Measurements from ENCODE around the gene POTEG. TPM values are rescaled to one million over a fixed set of nuclear protein-coding genes. Genes with fewer than 3 reads are reported as not detected.
"Not testable (repeated sequence)": the region's sequence is repeated elsewhere in the genome, so short reads cannot be mapped to it uniquely, and the experiment has no call there.

Gene POTEG
- total RNA-seq, 1 experiment from 2014 or later: not detected

DNA sequence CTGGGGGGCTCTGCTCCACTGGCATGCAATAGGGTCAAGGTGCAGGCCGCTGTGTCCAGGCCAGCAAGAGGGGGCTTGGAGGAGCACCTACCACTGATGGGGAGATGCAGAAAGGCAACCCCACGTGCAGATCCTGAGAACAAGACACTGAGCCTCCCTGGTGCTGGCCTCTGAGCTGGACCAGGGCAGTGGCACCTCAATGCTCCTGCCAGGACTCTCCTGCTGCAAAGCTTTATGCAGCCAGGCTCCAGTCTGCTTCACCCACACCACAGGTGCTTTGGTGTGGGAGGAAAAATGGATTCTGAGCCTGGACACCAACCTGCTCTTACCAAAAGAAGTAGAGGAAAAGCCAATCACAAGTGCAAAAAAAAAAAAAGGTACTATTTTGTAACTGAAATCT lies 1.7 kb upstream of the POTEG start:
- not testable (repeated sequence) for H3K9me2 ChIP-seq (replicated peaks; ENCODE audit: insufficient read depth, low read length); H2AFZ ChIP-seq (ENCODE audit: low read length); H3K4me3 ChIP-seq (ENCODE audit: low read length); H3K9me3 ChIP-seq (ENCODE audit: low read length); H3K4me1 ChIP-seq (ENCODE audit: low read length); H4K20me1 ChIP-seq (ENCODE audit: insufficient read depth, low read depth, low read length); H3K4me2 ChIP-seq (ENCODE audit: low read depth, low read length, poor library complexity, severe bottlenecking); DNase-seq; H3K27me3 ChIP-seq (ENCODE audit: low read length); H3K9ac ChIP-seq (ENCODE audit: low read length); H3K79me2 ChIP-seq (ENCODE audit: low read length); H3K27ac ChIP-seq (ENCODE audit: low read length); H3K36me3 ChIP-seq (ENCODE audit: insufficient read depth, low read length)

DNA sequence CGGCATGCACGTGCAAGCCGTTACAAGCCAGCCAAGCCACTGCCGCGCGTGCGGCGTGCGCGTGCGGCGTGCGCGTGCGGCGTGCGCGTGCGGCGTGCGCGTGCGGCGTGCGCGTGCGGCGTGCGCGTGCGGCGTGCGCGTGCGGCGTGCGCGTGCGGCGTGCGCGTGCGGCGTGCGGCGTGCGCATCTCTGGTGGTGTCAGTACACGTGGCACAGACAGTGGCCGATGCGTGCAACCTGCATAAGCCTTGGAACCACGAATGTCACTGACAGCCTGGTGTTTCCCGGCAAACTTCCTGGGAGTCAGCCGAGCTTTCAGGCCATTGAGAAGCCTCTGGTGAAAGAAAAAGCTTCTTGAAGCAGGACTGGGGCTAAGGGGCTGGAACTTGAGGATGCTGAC lies 750 bp upstream of the POTEG start:
- DNase-seq; H3K9me2 ChIP-seq (replicated peaks; ENCODE audit: insufficient read depth, low read length); H3K79me2 ChIP-seq (ENCODE audit: low read length); H3K4me1 ChIP-seq (ENCODE audit: low read length); H2AFZ ChIP-seq (ENCODE audit: low read length); H3K4me2 ChIP-seq (ENCODE audit: low read depth, low read length, poor library complexity, severe bottlenecking); H3K36me3 ChIP-seq (ENCODE audit: insufficient read depth, low read length); H4K20me1 ChIP-seq (ENCODE audit: insufficient read depth, low read depth, low read length); H3K9ac ChIP-seq (ENCODE audit: low read length); H3K4me3 ChIP-seq (ENCODE audit: low read length); H3K27ac ChIP-seq (ENCODE audit: low read length); H3K9me3 ChIP-seq (ENCODE audit: low read length); H3K27me3 ChIP-seq (ENCODE audit: low read length): not testable (repeated sequence)

- H3K27me3 ChIP-seq (ENCODE audit: low read length); H3K9me3 ChIP-seq (ENCODE audit: low read length); H4K20me1 ChIP-seq (ENCODE audit: insufficient read depth, low read depth, low read length); DNase-seq; H3K9me2 ChIP-seq (replicated peaks; ENCODE audit: insufficient read depth, low read length); H3K9ac ChIP-seq (ENCODE audit: low read length); H3K27ac ChIP-seq (ENCODE audit: low read length); H3K4me1 ChIP-seq (ENCODE audit: low read length); H3K4me3 ChIP-seq (ENCODE audit: low read length); H2AFZ ChIP-seq (ENCODE audit: low read length); H3K79me2 ChIP-seq (ENCODE audit: low read length); H3K36me3 ChIP-seq (ENCODE audit: insufficient read depth, low read length); H3K4me2 ChIP-seq (ENCODE audit: low read depth, low read length, poor library complexity, severe bottlenecking): not testable (repeated sequence)
Measured at GRCh38 chr14:19433765-19434164, 376 bp downstream of the POTEG start.

DNA sequence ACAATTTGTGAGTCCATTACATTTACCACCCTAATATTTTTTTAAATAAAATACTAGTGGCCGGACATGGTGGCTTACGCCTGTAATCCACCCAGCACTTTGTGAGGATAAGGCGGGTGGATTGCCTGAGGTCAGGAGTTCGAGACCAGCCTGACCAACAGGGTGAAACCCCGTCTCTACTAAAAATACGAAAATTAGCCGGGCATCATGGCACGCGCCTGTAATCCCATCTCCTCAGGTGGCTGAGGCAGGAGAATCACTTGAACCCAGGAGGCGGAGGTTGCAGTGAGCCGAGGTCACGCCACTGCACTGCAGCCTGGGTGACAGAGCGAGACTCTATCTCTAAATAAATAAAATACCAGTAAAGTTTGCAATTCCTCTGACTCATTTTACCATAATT lies 25.6 kb downstream of the POTEG start:
- not testable (repeated sequence) for H3K9me2 ChIP-seq (replicated peaks; ENCODE audit: insufficient read depth, low read length); H2AFZ ChIP-seq (ENCODE audit: low read length); H3K9ac ChIP-seq (ENCODE audit: low read length); H3K36me3 ChIP-seq (ENCODE audit: insufficient read depth, low read length); DNase-seq; H3K27me3 ChIP-seq (ENCODE audit: low read length); H3K4me3 ChIP-seq (ENCODE audit: low read length); H3K9me3 ChIP-seq (ENCODE audit: low read length); H3K4me1 ChIP-seq (ENCODE audit: low read length); H4K20me1 ChIP-seq (ENCODE audit: insufficient read depth, low read depth, low read length); H3K79me2 ChIP-seq (ENCODE audit: low read length); H3K4me2 ChIP-seq (ENCODE audit: low read depth, low read length, poor library complexity, severe bottlenecking); H3K27ac ChIP-seq (ENCODE audit: low read length)

GRCh38 chr14:19402097-19402496 lies 32.0 kb downstream of the POTEG start:
- not testable (repeated sequence) for H3K36me3 ChIP-seq (ENCODE audit: insufficient read depth, low read length); H3K4me3 ChIP-seq (ENCODE audit: low read length); H2AFZ ChIP-seq (ENCODE audit: low read length); DNase-seq; H3K9me2 ChIP-seq (replicated peaks; ENCODE audit: insufficient read depth, low read length); H3K4me2 ChIP-seq (ENCODE audit: low read depth, low read length, poor library complexity, severe bottlenecking); H3K27me3 ChIP-seq (ENCODE audit: low read length); H3K27ac ChIP-seq (ENCODE audit: low read length); H3K79me2 ChIP-seq (ENCODE audit: low read length); H3K4me1 ChIP-seq (ENCODE audit: low read length); H3K9me3 ChIP-seq (ENCODE audit: low read length); H4K20me1 ChIP-seq (ENCODE audit: insufficient read depth, low read depth, low read length); H3K9ac ChIP-seq (ENCODE audit: low read length)

GRCh38 chr14:19394727-19395126 lies 39.4 kb downstream of the POTEG start:
- not testable (repeated sequence) for H3K9me3 ChIP-seq (ENCODE audit: low read length); H3K9me2 ChIP-seq (replicated peaks; ENCODE audit: insufficient read depth, low read length); H4K20me1 ChIP-seq (ENCODE audit: insufficient read depth, low read depth, low read length); H3K27me3 ChIP-seq (ENCODE audit: low read length); DNase-seq; H3K4me2 ChIP-seq (ENCODE audit: low read depth, low read length, poor library complexity, severe bottlenecking); H3K79me2 ChIP-seq (ENCODE audit: low read length); H3K27ac ChIP-seq (ENCODE audit: low read length); H3K4me1 ChIP-seq (ENCODE audit: low read length); H3K36me3 ChIP-seq (ENCODE audit: insufficient read depth, low read length); H3K4me3 ChIP-seq (ENCODE audit: low read length); H2AFZ ChIP-seq (ENCODE audit: low read length); H3K9ac ChIP-seq (ENCODE audit: low read length)

- not testable (repeated sequence) for H3K79me2 ChIP-seq (ENCODE audit: low read length); H3K36me3 ChIP-seq (ENCODE audit: insufficient read depth, low read length); H3K27me3 ChIP-seq (ENCODE audit: low read length); H3K9me2 ChIP-seq (replicated peaks; ENCODE audit: insufficient read depth, low read length); H3K9me3 ChIP-seq (ENCODE audit: low read length); H3K9ac ChIP-seq (ENCODE audit: low read length); H3K4me2 ChIP-seq (ENCODE audit: low read depth, low read length, poor library complexity, severe bottlenecking); H4K20me1 ChIP-seq (ENCODE audit: insufficient read depth, low read depth, low read length); H3K4me1 ChIP-seq (ENCODE audit: low read length); H2AFZ ChIP-seq (ENCODE audit: low read length); H3K27ac ChIP-seq (ENCODE audit: low read length); H3K4me3 ChIP-seq (ENCODE audit: low read length); DNase-seq
Measured at GRCh38 chr14:19390230-19390629, 43.9 kb downstream of the POTEG start.

DNA sequence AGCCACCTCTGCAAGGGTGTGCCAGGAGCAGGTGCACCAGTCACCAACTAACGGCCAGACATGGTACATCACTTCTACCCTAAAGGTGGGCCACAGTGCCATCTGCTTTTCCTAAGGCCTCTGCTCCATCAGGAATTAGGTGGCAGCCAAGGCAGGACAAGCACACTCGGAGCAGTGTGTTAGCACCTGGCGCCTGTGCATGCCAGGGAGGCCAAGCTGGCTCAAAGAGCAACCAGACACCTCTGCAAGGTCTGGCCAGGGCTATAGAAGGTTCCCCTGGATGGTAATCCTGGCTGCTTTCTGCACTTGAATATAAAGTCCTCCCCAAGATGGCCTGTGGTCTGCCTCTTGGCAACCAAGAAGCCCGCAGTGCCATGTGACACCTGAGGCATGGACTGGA lies 45.4 kb downstream of the POTEG start:
- not testable (repeated sequence) for H3K27ac ChIP-seq (ENCODE audit: low read length); H3K4me3 ChIP-seq (ENCODE audit: low read length); H3K9ac ChIP-seq (ENCODE audit: low read length); H3K36me3 ChIP-seq (ENCODE audit: insufficient read depth, low read length); H3K27me3 ChIP-seq (ENCODE audit: low read length); H3K4me1 ChIP-seq (ENCODE audit: low read length); H2AFZ ChIP-seq (ENCODE audit: low read length); DNase-seq; H3K4me2 ChIP-seq (ENCODE audit: low read depth, low read length, poor library complexity, severe bottlenecking); H4K20me1 ChIP-seq (ENCODE audit: insufficient read depth, low read depth, low read length); H3K9me3 ChIP-seq (ENCODE audit: low read length); H3K79me2 ChIP-seq (ENCODE audit: low read length); H3K9me2 ChIP-seq (replicated peaks; ENCODE audit: insufficient read depth, low read length)

DNA sequence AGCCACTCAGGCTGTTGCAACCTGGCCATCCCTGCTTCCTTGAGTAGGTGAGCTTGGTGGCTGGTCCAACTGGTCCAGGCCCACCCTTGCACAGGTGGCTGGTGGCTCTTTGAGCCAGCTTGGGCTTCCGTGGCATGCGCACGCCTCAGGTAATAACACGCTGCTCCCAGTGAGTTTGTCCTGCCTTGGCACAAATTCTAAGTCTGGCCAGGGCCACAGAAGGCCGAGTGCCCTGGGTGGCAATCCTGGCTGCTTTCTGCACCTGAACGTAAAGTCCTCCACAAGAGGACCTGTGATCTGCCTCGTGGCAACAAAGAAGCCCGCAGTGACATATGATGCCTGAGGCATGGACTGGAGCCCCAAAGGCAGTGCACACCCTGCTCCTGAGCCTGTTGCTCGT lies 47.1 kb downstream of the POTEG start:
- H3K9me3 ChIP-seq (ENCODE audit: low read length); H3K27me3 ChIP-seq (ENCODE audit: low read length); H3K4me3 ChIP-seq (ENCODE audit: low read length); H3K4me2 ChIP-seq (ENCODE audit: low read depth, low read length, poor library complexity, severe bottlenecking); DNase-seq; H3K27ac ChIP-seq (ENCODE audit: low read length); H3K79me2 ChIP-seq (ENCODE audit: low read length); H3K9ac ChIP-seq (ENCODE audit: low read length); H3K9me2 ChIP-seq (replicated peaks; ENCODE audit: insufficient read depth, low read length); H3K4me1 ChIP-seq (ENCODE audit: low read length); H4K20me1 ChIP-seq (ENCODE audit: insufficient read depth, low read depth, low read length); H2AFZ ChIP-seq (ENCODE audit: low read length); H3K36me3 ChIP-seq (ENCODE audit: insufficient read depth, low read length): not testable (repeated sequence)

All from Karpas-422 (cell line).